GM19468 (cell line): Measurements from ENCODE around the gene PAQR9.

Experiments
- ATAC-seq: cut with Tn5 transposase; IDR thresholded peaks from one replicate; pipeline ENCODE4 v1.9.1; 2021; ENCODE audit warnings: mild to moderate bottlenecking, moderate library complexity, moderate number of reproducible peaks; ENCODE audit not compliant: unreplicated experiment; ENCODE audit errors: extremely low read depth

The PAQR9 gene

DNA sequence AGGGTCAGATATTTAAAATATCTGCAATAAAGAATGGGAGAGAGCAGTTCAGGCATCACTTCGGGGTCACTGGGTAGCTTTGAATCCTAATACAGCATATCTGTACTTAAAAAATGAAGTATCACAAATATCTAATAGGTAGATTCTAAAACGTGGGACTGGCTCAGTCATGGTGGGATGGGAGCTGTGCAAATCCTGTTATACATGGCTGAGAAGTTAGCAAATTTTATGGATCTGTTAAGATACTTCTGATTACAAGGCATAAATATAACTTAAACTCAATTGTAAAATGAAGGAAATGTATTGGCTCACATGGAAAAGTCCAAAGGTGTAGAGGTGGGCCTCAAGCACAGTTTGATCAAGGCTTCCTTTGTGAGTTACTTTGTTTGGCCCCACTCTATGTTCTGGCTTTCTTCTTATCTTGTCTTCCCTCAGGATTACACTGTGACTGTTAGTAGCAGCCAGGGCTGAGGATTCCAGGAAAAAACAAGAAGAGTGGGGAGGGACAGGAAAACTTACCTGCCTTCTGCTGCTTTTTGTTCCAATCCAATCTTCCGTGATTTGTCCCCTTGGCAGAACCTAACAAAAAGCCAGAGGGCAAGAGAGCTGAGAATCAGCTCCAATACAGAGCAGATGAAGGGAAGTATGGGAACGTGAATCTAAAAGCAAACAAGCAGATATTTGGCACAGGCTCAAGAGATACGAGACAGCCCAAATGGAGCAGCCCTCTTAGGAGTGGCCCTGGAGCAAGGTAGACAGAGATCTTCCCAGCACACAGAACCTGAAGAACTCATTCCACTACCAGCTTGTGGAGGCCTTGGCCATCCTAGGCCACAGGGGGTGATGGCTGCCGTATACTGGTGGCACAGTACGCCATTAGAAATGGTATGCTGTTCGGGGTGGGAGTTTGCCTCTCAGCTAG is 10.9 kb downstream of the PAQR9 start:
- ATAC-seq = no peak

DNA sequence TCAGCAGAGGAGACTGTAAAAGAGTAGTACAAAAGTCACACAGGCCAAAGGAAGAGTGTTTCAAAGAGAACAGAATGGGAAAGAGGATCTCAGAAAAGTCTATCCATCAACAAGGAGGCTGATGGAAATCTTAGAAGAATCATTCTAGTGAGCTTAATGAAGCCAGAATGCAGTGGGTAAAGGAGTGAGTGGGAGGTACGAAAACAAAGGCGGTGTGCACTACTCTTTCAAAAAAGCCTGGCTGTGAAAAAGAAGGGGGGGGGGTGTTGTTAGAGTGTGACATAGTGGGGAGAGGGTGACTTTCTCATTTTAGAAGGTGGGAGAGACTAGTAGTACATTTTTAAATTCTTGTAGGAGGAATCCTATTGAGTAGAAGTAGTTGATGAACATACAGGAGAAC is 11.7 kb downstream of the PAQR9 start:
- no peak for ATAC-seq

DNA sequence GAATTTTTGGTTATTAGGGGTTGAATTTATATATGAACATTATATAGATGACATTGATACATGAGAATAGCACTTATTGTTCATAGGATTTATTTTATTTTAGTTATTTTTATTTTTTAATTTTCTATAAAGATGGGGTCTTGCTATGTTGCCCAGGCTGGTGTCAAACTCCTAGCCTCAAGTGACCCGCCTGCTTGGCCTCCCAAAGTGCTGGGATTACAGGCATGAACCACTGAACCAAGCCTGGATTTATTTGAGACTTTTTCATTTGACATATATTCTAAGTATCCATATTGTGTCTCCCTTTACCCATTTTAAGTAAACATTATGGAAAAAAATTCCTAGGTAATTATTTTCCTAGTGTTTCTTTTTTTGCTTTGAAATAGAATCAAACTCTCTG is 12.5 kb downstream of the PAQR9 start:
- no peak for ATAC-seq

DNA sequence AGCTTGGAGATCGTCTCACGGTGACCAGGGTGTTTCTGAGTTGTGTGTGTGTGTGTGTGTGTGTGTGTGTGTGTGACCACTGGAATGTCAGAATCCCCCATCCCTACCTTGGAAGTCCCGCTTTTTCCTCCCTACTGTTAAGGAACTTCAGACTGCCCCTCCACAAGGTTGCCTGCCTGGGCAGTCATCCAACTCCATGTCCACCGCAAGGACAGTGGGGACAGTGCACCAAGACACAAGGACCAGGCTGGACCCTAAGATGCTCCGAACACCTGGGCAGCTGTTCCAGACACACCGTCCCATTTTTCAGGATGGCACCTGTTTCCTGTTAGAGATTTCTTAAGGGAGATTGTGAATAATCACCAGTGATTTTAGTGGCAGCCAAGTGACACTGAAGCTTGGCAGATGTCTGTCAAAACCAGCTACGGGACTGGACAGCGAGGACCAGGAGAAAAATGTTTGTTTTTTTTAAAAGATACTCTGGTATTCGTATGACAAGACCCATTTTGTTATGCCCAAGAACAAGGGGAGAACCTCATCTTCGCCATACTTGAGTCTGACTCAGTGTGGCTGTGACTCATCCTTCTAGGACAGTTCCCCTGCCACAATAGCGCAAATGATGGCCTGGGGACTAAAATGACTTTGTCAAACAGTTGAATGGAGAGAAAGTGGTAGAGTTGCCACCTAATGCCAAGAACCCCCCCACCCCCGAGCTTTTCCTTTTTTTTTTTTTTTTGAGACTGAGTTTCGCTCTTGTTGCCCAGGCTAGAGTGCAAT is 15.5 kb downstream of the PAQR9 start:
- ATAC-seq = no peak

DNA sequence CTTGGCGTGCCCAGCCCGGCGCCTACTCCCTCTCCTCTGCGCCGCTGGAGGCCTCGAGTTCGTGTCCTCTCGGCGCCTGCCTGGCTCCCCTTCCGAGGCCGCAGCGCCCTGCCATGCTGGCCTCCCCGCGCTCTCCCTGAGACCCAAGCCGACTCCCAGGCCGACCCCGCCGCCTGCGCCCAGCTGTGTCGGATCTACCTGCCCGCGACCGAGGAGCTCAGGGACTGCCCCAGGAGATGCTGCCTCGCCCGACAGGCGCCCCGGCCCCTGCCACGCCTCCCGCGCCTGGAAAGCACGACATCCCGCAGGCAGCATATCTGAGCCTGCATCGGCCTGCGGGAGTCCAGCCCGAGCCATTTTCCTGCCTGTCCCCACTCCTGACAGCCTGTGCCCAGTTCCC is 16.1 kb downstream of the PAQR9 start:
- no peak for ATAC-seq

DNA sequence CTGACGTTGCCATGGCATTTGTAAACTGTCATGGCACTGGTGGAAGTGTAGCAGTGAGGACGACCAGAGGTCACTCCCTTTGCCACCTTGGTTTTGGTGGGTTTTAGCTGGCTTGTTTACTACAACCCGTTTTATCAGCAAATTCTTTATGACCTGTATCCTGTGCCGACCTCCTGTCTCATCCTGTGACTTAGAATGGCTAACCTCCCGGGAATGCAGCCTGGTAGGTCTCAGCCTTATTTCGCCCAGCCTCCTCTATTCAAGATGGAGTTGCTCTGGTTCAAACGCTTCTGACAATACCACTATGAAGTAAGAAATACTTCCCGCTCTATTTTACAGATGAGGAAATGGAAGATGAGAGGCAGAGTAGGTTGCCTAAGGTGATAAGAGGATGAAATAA is 16.6 kb downstream of the PAQR9 start:
- ATAC-seq = no peak

DNA sequence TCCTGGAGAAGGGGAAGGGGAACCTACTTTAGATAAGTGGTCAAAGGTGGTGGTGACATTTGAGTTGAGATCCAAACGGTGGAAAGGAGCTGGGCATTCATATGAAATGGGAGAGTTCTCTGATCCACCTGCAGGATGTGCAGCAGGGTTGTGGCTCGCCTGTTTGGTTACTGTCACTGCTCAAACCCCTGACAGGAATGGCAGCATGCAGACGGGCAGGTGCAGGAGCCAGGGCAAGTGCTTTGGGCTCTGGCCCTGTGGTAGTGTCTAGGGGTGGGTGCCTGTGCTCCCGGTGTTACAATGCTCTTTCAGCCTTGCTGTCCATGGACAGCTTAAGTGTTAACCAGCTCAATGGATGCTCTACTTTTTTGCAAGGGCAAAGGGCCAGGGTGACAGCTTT is 18.5 kb downstream of the PAQR9 start:
- ATAC-seq = no peak

DNA sequence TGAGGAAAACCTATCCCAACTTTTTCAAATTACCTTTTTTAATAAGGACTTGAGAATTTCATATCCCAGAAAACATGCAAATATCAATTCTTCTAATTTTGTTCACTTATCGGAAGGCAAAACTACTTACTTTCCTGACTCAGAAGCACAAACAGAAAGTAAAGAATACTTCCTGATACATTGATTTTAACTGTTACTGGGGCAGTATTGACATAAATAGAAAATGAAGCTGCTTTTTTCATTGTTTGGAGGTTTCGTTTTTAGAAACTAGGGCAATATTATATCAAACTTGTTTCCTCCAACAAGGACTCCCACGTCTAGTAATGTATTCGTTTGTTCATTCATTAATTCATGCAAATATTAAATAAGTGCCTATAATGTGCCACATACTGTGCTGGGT is 19.1 kb downstream of the PAQR9 start:
- no peak for ATAC-seq

DNA sequence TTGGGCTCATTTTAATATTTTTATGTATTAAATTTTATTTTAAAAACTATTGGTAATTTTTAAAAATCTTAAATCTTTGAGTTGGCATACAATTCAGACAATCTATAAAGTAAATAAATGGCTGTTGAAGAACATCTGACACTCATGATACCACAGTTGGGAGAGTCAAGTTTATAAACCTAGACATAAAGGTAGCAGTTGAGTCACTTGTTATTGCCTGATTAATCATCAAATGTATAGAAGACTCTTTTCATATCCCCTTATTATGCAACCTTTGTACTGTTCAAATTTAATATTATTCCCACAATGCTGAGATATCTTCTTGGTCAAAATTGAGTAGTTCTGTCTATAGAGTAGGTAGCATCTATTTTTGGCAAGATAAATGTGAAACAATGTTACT is 19.6 kb downstream of the PAQR9 start:
- no peak for ATAC-seq

DNA sequence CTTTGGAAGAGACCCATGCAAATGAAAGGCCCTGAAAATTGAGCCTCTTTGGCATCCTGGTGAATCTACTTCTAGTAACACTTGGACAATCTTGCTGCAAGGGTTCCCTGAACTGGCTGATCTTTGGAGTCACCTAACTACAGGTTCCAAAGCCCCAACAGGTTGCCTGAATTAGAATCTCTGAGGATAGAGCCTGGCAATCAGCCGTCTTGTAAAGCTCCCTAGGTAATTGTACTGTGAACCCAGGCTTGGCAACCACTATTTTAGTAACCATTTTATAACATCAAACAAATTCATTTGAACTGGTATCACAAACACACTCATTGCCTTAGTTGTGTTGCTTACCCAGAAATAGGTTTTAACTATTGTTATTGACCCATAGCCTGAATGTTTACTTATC is 20.1 kb downstream of the PAQR9 start:
- ATAC-seq = no peak

DNA sequence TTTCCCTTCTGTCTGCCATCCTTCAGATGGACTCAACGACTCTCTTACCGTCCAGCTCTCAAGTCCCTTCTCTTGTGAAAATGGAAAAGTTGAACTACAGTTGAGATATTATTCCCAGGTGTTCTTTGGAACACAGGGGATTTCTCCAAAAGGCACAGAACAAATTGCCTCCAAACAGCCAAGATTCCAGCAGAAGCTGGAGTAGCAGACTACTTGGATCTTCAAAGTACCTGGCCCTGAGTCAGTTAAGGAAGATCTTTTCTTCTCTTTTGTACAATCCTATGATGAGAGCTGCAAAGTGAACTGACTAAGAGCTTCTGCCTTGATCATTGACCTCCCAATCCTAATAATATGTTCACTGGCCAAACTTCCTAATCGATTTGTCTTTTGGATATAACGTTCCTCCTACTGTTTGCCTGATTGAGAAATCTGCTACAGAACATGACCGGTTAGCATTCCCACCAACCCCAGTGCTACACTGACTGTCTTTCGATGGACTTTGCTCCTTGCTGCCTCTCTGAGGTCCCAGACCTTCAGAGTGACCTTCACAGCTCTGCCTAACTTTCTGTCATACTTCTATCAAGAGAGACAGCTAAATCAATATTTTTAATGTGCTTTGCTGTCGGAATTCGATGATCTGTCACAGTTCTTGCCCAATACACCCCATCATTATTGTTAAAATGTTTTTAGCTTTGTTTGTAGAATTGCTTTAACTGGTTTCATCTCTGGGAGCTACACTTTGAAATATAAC is 21.9 kb downstream of the PAQR9 start:
- no peak for ATAC-seq

DNA sequence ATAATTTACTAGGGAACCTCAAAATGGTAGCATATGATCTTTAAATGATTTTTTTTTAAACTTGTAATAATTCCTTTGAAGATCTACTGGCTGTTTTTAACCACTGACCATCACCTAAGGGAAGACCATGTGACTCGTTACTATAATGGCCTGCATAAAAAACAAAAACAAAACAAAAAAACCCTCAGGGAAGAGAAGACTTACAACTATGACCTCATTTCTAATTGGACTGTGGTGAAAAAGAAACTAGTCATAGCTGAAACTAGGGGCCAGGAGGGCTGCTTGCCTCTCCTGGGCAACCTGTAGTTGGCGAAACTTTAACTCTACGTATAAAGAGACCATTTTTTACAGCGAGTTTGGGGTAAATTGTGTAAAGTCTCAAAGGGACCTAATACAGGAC is 23.0 kb downstream of the PAQR9 start:
- peak; percentile 36 for ATAC-seq

DNA sequence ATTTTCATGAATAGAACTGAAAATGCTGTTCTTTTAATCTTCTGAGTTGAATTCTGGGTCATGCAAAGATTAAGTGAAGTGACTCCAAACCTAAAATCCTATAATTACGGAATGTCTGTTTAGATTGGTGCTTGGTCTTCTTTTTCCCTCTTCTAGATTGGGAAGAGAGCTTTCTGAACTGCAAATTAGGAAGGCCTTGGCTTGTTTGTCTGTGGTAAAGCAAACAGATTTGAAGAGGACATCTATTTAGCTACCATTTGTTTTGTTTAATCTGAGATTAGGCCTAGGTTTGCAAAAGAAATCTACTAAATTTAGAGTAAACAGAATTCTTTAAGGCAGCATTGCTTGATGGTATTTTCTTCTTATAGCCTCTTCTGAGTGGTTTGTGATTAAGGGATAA is 23.5 kb downstream of the PAQR9 start:
- ATAC-seq = no peak

DNA sequence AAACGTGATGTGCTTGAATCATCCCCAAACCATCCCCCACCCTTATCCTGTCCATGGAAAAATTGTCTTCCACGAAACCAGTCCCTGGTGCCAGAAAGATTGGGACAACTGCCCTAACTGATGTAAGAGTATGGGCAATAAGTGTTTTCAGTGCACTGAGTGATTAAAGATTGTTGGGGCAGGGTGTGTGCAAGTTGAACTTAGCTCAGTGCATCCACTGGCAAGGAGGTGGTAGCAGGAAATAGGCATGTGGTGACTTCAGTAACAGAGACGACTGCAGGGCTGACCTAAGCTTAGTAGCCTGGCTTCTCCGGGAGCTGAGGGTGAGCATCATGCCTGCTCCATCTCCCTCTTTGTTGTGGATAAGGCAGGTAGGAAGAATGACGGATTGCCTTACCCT is 27.5 kb downstream of the PAQR9 start:
- ATAC-seq = no peak

DNA sequence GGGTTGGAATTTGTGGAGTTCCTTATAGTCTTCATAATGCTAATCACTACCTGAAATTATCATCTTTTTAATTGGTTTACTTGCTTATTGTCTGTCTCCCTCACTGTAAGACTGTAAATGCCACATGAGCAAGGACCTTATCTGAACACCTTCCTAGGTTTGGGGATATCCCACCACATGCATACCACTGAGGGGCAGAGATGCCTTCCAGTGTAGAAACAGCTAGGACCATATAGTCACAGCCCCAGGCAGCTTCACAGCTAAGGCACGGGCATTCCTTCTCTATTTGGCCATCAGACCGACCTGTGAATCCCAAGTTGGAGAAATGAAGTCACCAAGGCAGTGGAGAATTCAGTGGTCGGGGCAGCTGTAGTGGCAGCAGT is 28.6 kb downstream of the PAQR9 start:
- ATAC-seq = no peak

DNA sequence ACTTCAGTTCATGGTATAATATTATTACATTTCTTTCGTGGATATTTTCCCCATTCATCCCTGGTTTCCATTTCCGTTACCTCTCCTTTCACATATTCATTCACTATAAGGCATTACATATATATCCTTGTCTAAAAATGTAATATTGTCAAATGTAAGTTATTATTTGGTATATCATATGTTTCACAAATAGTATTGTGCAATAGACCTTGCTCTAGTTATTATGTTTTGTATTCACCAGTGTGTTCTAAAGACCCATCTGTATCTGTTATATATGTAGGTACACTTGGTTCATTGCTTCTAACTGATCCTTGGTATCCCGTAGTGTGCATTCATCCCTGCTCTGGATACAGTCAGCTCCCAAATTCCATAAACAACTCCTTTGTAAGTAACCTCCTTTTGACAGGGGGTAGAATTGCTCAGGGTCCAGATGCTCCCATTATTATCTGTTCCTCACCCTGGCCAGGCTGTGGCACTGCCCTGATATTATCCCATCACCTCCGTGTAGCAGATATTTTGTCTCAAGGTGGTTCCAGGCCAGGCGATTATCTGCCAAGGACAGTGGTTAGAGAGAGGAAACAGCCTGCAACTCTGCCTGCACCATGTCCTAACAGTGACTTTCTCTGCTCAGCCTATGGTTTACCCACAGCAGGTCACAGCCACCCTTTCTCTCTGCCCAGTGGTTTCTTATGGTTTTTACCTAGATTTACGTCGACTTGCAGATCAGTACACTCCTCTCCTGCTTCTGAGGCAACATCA is 29.2 kb downstream of the PAQR9 start:
- ATAC-seq = no peak

DNA sequence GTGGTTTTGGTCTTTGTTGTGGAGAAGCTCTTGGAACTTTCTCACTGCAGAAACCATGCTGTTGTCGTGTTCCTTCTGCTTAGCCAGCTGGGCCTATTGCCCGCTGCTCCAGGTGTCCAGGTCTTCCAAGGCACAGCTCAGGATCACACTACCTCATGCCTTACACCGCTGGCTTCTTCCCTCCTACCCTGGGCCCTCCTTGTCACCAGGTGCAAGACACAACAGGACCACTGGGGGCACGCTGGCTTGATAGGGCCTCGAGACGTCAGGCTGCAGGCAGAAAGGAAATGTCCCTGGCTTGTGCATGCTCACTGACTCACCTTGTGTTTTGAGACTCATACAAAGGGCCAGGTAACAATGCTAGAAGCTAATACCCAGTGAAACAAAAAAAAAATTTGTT is 32.3 kb downstream of the PAQR9 start:
- peak; percentile 59 for ATAC-seq

DNA sequence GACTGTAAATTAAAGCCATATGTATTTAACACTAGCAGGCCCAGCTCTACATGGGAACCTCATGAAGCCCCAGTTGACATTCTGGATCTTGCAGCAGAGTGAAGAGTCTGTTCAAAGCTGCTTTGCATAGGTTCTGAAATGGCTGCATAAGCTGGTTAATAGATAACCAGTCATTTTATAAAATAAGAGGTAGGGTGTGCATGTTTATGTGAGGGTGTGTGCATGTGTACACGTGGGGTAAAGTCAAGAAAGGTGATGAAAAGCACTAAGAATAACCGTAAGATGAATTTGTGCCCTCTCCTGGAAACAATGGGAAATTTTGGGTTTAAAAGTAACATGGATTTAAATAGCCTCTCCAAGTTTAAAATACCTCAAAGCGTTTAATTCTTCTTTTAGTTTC is 33.0 kb downstream of the PAQR9 start:
- ATAC-seq = no peak

DNA sequence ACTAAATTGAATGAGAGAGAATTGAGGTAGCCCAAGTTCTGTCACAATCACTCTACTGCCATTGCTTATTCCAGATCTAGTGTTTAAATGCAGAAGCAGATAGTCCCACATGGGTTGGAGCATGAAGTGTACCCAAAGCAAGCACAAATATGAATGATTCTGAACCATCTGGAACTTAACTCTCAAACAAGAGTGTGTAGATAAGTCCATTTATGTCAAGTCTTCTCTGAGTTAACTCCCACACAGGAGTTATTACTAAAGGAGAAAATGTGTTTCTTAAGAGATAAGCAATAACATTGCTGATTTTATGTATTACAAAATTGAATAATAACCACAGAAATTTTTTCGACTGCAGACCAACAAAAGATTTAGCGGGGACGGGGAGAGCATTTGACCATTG is 33.6 kb downstream of the PAQR9 start:
- no peak for ATAC-seq

DNA sequence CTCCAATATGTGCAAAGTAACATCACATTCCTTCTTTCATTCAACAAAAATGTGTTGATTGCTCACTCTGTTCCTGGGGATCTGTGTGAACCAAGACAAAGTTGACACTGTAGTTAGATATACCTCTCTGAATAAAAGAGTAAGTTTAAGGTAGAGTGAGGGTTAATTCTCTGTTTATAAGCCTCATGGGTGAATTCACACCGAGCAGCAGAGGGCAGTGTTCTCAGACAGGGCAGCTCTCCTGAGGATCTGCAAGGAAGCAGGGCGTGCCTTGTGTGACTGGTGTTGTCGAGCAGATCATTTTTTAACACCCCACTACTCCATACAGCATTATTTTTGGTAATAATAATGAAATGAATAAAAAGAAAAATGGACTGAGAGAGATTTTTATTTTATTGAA is 34.4 kb downstream of the PAQR9 start:
- no peak for ATAC-seq
